HCT116 (cell line): ENCODE measurements around the gene IDS. TPM values are rescaled to one million over a fixed set of nuclear protein-coding genes. Genes with fewer than 3 reads are reported as not detected.
"Not testable (repeated sequence)": the region's sequence is repeated elsewhere in the genome, so short reads cannot be mapped to it uniquely, and the experiment has no call there.

ENCODE experiments used
- ATAC-seq: fragments of 200-7000 bp; cut with Tn5 transposase; 2 replicates; pipeline ENCODE4 v1.9.1; 2020; ENCODE audit warnings: mild to moderate bottlenecking, moderate library complexity
- BruUV-seq: library from RNA; stranded (reverse); fragments of 400-500 nt; replicated peaks from 2 replicates; lab custom pipeline; 2021; lab: Mats Ljungman, UMichigan
- CTCF ChIA-PET: fragments of 300-600 bp; sonication (Branson Sonifier 250); formaldehyde crosslinking; loops from one replicate; lab custom pipeline; 2021; ENCODE audit warnings: antibody characterized with exemption; lab: Charles Lee
- POLR2A ChIA-PET: fragments of 300-600, 350-600 bp; sonication (Branson Sonifier 250); formaldehyde crosslinking; loops from one replicate; lab custom pipeline; 2021; ENCODE audit warnings: antibody characterized with exemption; lab: Charles Lee
- RAD21 ChIA-PET, 2 experiments: fragments of 300-600 bp; sonication (Branson Sonifier 250); formaldehyde crosslinking; loops; one replicate each; lab custom pipeline; 2023; ENCODE audit warnings: low total read pairs in 2 of 2; ENCODE audit not compliant: uncharacterized antibody in 2 of 2, unreplicated experiment in 2 of 2, low non-redundant PET in 1 of 2; lab: Charles Lee
- DNase-seq: peaks from one replicate; pipeline ENCODE4 v3.0.0-alpha.2; 2010; ENCODE audit warnings: low read depth, low spot score
- H2AFZ ChIP-seq: fragments of 200-600 bp; shearing (Covaris generic), sonication (generic); 2 replicates; pipeline ENCODE4 v1.6.1; 2017; ENCODE audit warnings: low read depth, mixed run types, mixed read lengths, antibody characterized with exemption, low read length; ENCODE audit not compliant: poor library complexity, severe bottlenecking
- H3K27ac ChIP-seq: 2 replicates; pipeline ENCODE4 v1.5.1; 2012; ENCODE audit warnings: low read depth, low read length
- H3K27me3 ChIP-seq: fragments of 200-600 bp; sonication (generic); 2 replicates; pipeline ENCODE4 v1.6.1; 2016; ENCODE audit warnings: mixed run types, low read length, mixed read lengths; ENCODE audit not compliant: insufficient read depth
- H3K36me3 ChIP-seq, 2 experiments: fragments of 200-500 bp in 1 of 2; fragments of 200-600 bp in 1 of 2; sonication (Bioruptor generic) in 1 of 2; sonication (generic) in 1 of 2; 2 replicates each; pipeline versions ENCODE4 v1.5.1 to v1.6.1; 2014 to 2016; ENCODE audit warnings: low read length in 2 of 2, inconsistent platforms in 1 of 2, mixed read lengths in 1 of 2, mixed run types in 1 of 2; ENCODE audit not compliant: insufficient read depth in 2 of 2, control insufficient read depth in 1 of 2
- H3K4me1 ChIP-seq, 2 experiments: fragments of 200-600 bp in 1 of 2; sonication (generic) in 1 of 2; 2 replicates each; pipeline versions ENCODE4 v1.5.1 to v1.6.1; 2012 to 2017; ENCODE audit warnings: low read length in 2 of 2, inconsistent platforms in 1 of 2, mild to moderate bottlenecking in 1 of 2, mixed read lengths in 1 of 2, mixed run types in 1 of 2, moderate library complexity in 1 of 2; ENCODE audit not compliant: insufficient read depth in 2 of 2, control insufficient read depth in 1 of 2
- H3K4me2 ChIP-seq: fragments of 200-600 bp; sonication (generic); 2 replicates; pipeline ENCODE4 v1.6.1; 2017; ENCODE audit warnings: mixed run types, low read length, mixed read lengths
- H3K4me3 ChIP-seq, 2 experiments: fragments of 200-600 bp in 1 of 2; sonication (generic) in 1 of 2; replicated peaks in 1 of 2; 2 replicates each; pipeline ENCODE4 v1.5.1; 2011 to 2016; ENCODE audit warnings: low read length in 2 of 2, control low read depth in 1 of 2, low read depth in 1 of 2, mild to moderate bottlenecking in 1 of 2, mixed read lengths in 1 of 2, mixed run types in 1 of 2
- H3K79me2 ChIP-seq: fragments of 200-600 bp; sonication (generic); 2 replicates; pipeline ENCODE4 v1.6.1; 2017; ENCODE audit warnings: mild to moderate bottlenecking, mixed run types, low read length, moderate library complexity, mixed read lengths; ENCODE audit not compliant: insufficient read depth
- H3K9ac ChIP-seq: fragments of 200-600 bp; sonication (generic); 2 replicates; pipeline ENCODE4 v1.6.1; 2016; ENCODE audit warnings: low read length, mixed read lengths
- H3K9me2 ChIP-seq: fragments of 200-600 bp; sonication (generic), shearing (Covaris generic); 2 replicates; pipeline ENCODE4 v1.6.1; 2017; ENCODE audit warnings: mixed run types, mild to moderate bottlenecking, moderate library complexity; ENCODE audit not compliant: insufficient read depth
- H3K9me3 ChIP-seq, 2 experiments: fragments of 200-500 bp in 1 of 2; fragments of 200-600 bp in 1 of 2; sonication (Bioruptor generic) in 1 of 2; sonication (generic) in 1 of 2; 2 replicates each; pipeline ENCODE4 v1.6.1; 2014 to 2017; ENCODE audit warnings: low read length in 2 of 2, mixed read lengths in 2 of 2, inconsistent platforms in 1 of 2, low read depth in 1 of 2, mild to moderate bottlenecking in 1 of 2, mixed run types in 1 of 2, moderate library complexity in 1 of 2; ENCODE audit not compliant: control insufficient read depth in 1 of 2, insufficient read depth in 1 of 2
- H4K20me1 ChIP-seq: fragments of 200-600 bp; sonication (generic), shearing (Covaris generic); 2 replicates; pipeline ENCODE4 v1.6.1; 2017; ENCODE audit warnings: mixed run types, mild to moderate bottlenecking, moderate library complexity; ENCODE audit not compliant: insufficient read depth
- intact Hi-C: fragments of 100-400 bp; cut with micrococcal nuclease; formaldehyde crosslinking; loops from 2 replicates; pipeline ENCODE4 v1.10.0; 2022
- total RNA-seq: library from RNA; stranded (reverse); gene quantifications from one replicate; pipeline ENCODE4 v1.2.1, GENCODE V29; 2021; ENCODE audit not compliant: unreplicated experiment

IDS gene
- total RNA-seq, 1 experiment from 2014 or later, result 42.0 TPM

DNA sequence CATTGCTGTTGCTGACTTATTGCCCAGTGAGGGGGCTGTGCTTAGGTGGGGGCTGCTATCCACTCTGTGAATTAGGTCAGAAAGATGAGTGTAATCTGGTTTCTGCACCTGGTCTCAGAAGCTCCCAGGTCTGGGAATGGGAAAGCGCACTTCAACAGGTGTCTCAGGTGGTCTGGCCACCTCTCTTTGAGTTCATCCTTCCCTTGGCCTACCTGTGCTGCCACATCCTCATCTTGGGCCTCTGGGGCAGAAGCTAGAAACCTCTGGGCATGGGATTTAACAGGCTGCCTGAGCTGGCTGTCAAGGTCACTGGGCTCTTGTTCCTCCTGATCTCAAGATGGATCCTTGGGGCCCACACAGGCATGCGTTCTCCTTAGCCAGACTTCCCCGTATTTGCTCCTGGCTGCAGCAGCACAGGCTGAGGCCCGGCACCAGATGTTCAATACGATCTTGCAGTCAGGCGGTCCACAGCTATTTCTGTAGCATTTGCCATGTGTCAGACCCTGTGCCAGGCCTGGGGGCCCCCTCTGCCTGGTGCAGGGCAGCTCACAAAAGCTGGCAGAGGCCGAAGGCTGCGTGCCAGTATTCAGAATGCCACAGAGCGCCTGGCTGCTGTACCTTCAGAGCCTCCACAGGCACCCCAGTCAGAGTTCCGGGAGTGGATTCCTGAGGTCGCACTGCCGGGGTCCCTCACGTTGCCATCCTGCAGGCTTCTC, 21.4 kb upstream of the IDS start:
- H3K79me2 ChIP-seq, H3K9me2 ChIP-seq, H4K20me1 ChIP-seq, H3K27ac ChIP-seq, H3K4me1 ChIP-seq, DNase-seq, H3K36me3 ChIP-seq, H3K27me3 ChIP-seq, H3K9ac ChIP-seq, H2AFZ ChIP-seq, BruUV-seq, H3K4me2 ChIP-seq, CTCF ChIA-PET, H3K4me3 ChIP-seq, H3K9me3 ChIP-seq, ATAC-seq, RAD21 ChIA-PET, intact Hi-C loops, POLR2A ChIA-PET: not testable (repeated sequence)

DNA sequence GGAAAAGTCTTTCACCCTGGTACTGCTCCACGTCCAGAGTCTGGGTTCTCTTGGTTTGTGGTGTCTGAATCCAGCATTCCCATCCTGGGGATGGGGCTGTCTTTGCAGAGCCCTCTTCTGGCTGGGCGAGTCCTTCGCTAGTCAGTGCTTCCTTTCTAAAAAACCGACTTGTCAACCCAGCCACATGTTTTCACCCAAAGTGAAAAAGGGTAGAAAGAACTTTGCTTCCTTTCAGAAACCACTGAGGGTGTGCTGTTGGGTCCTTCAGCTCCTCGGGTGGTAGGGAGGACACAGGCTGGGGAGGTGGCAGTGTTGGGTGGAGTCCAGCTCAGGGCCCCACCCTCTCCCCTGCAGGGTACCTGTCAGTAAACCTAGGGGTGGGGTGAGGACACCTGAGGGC, 20.8 kb upstream of the IDS start:
- H3K9me2 ChIP-seq, H3K27ac ChIP-seq, DNase-seq, BruUV-seq, H3K4me3 ChIP-seq, H4K20me1 ChIP-seq, CTCF ChIA-PET, RAD21 ChIA-PET, ATAC-seq, intact Hi-C loops, H3K4me2 ChIP-seq, H3K27me3 ChIP-seq, H3K4me1 ChIP-seq, H3K79me2 ChIP-seq, POLR2A ChIA-PET, H2AFZ ChIP-seq, H3K36me3 ChIP-seq, H3K9me3 ChIP-seq, H3K9ac ChIP-seq: not testable (repeated sequence)

DNA sequence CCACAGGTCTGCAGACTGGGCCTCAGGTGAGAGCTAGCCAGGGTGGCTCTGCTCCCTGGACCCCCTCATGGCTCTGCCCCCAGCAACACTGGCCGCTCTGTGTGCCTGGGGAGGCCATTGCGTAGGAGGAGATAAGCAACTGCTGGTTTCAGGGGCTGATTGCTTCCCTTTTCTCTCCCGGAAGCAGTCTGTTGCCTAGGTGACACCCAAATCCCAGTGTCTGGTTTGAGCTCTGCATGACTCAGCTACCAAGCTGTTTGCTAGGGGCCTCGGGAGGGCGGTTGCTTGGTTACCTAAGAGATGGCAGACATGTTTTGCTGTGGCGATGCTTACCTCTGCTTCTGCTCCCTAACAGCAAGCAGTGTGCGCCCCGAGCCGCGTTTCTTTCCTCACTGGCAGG, 20.3 kb upstream of the IDS start:
- ATAC-seq, BruUV-seq, H3K4me1 ChIP-seq, DNase-seq, H3K9me2 ChIP-seq, H3K4me3 ChIP-seq, H3K9me3 ChIP-seq, RAD21 ChIA-PET, H3K27ac ChIP-seq, H3K27me3 ChIP-seq, POLR2A ChIA-PET, H3K79me2 ChIP-seq, H3K9ac ChIP-seq, H4K20me1 ChIP-seq, H2AFZ ChIP-seq, H3K36me3 ChIP-seq, H3K4me2 ChIP-seq, intact Hi-C loops, CTCF ChIA-PET: not testable (repeated sequence)
